ENCODE data around the gene WDR7.

Gene WDR7

GRCh38 chr18:56815926-56816325, 164.8 kb downstream of the WDR7 start:
- no peak for DNase-seq

- no peak for DNase-seq
Observed at GRCh38 chr18:56823986-56824565, 172.9 kb downstream of the WDR7 start.

- no peak for DNase-seq
Observed at GRCh38 chr18:56825321-56825720, 174.2 kb downstream of the WDR7 start.

GRCh38 chr18:56825878-56826277, 174.7 kb downstream of the WDR7 start:
- DNase-seq, result no peak

- no peak for DNase-seq
Observed at GRCh38 chr18:56831988-56832387, 180.8 kb downstream of the WDR7 start.

- no peak for DNase-seq
Observed at GRCh38 chr18:56835331-56835730, 184.2 kb downstream of the WDR7 start.

GRCh38 chr18:56836173-56836572, 185.0 kb downstream of the WDR7 start:
- no peak for DNase-seq

GRCh38 chr18:56841836-56842235, 190.7 kb downstream of the WDR7 start:
- no peak for DNase-seq

GRCh38 chr18:56843241-56843640, 192.1 kb downstream of the WDR7 start:
- DNase-seq, result no peak

- DNase-seq, result no peak
Observed at GRCh38 chr18:56844556-56844955, 193.4 kb downstream of the WDR7 start.

- DNase-seq, result no peak
Observed at GRCh38 chr18:56851774-56852173, 200.6 kb downstream of the WDR7 start.

- DNase-seq, result no peak
Observed at GRCh38 chr18:56853961-56854360, 202.8 kb downstream of the WDR7 start.

- no peak for DNase-seq
Observed at GRCh38 chr18:56861244-56861643, 210.1 kb downstream of the WDR7 start.

GRCh38 chr18:56869189-56869777, 218.1 kb downstream of the WDR7 start:
- DNase-seq, result no peak

- DNase-seq, result no peak
Observed at GRCh38 chr18:56870982-56871381, 219.8 kb downstream of the WDR7 start.

GRCh38 chr18:56872140-56872539, 221.0 kb downstream of the WDR7 start:
- no peak for DNase-seq

- no peak for DNase-seq
Observed at GRCh38 chr18:56873441-56874140, 222.4 kb downstream of the WDR7 start.

- DNase-seq, result no peak
Observed at GRCh38 chr18:56878711-56879110, 227.6 kb downstream of the WDR7 start.

GRCh38 chr18:56884511-56884910, 233.4 kb downstream of the WDR7 start:
- no peak for DNase-seq

GRCh38 chr18:56888978-56889377, 237.8 kb downstream of the WDR7 start:
- DNase-seq, result no peak

GRCh38 chr18:56889621-56890020, 238.5 kb downstream of the WDR7 start:
- DNase-seq, result no peak

GRCh38 chr18:56890632-56891031, 239.5 kb downstream of the WDR7 start:
- no peak for DNase-seq

- no peak for DNase-seq
Observed at GRCh38 chr18:56891116-56891515, 240.0 kb downstream of the WDR7 start.

- no peak for DNase-seq
Observed at GRCh38 chr18:56891870-56892269, 240.7 kb downstream of the WDR7 start.

- no peak for DNase-seq
Observed at GRCh38 chr18:56897122-56897521, 246.0 kb downstream of the WDR7 start.

All from stimulated activated CD4-positive, alpha-beta T cell treated with anti-CD3 and anti-CD28 coated beads, Interleukin-4, amount 100 ng/mL, for 24 hours (primary cell).